WERI-Rb-1 (cell line): ENCODE data around the gene MB21D2.

ENCODE experiments used
- DNase-seq: peaks from one replicate; pipeline ENCODE4 v3.0.0-alpha.2; 2020
- H3K27ac ChIP-seq: fragments of 250-450 bp; sonication (Bioruptor Pico); 2 replicates; pipeline ENCODE4 v1.5.1; 2020; ENCODE audit warnings: mild to moderate bottlenecking, moderate library complexity
- H3K27me3 ChIP-seq: fragments of 250-450 bp; sonication (Bioruptor Pico); 2 replicates; pipeline ENCODE4 v1.5.1; 2021; ENCODE audit warnings: mild to moderate bottlenecking, low read depth, moderate library complexity; ENCODE audit not compliant: insufficient read depth, severe bottlenecking
- H3K36me3 ChIP-seq: fragments of 250-450 bp; sonication (Bioruptor Pico); 2 replicates; pipeline ENCODE4 v1.5.1; 2020; ENCODE audit warnings: mild to moderate bottlenecking, moderate library complexity
- H3K4me3 ChIP-seq: 2 replicates; pipeline ENCODE4 v1.5.1; 2011; ENCODE audit warnings: low read depth, mild to moderate bottlenecking, control low read depth, low read length
- H3K9me3 ChIP-seq: fragments of 250-450 bp; sonication (Bioruptor Pico); 2 replicates; pipeline ENCODE4 v1.5.1; 2021; ENCODE audit warnings: mild to moderate bottlenecking, moderate library complexity; ENCODE audit not compliant: severe bottlenecking
- TF ChIP-seq, protein P1 (sequence below): IDR thresholded peaks from 2 replicates; pipeline ENCODE4 v1.5.1; 2011; ENCODE audit warnings: low read depth, mild to moderate bottlenecking, control low read depth, inconsistent platforms, low read length

The MB21D2 gene

GRCh38 chr3:192848371-192849233 is 69.1 kb downstream of the MB21D2 start:
- Histone ChIP-seq H3K36me3 (no peaks in the 10 kb centered on the region), H3K4me3 (no peak overlapping the region), H3K9me3 (no peaks in the 10 kb centered on the region), H3K27me3 (no peaks in the 10 kb centered on the region), H3K27ac (no peak overlapping the region)
- no peak for DNase-seq
- TF ChIP-seq, protein P1, sequence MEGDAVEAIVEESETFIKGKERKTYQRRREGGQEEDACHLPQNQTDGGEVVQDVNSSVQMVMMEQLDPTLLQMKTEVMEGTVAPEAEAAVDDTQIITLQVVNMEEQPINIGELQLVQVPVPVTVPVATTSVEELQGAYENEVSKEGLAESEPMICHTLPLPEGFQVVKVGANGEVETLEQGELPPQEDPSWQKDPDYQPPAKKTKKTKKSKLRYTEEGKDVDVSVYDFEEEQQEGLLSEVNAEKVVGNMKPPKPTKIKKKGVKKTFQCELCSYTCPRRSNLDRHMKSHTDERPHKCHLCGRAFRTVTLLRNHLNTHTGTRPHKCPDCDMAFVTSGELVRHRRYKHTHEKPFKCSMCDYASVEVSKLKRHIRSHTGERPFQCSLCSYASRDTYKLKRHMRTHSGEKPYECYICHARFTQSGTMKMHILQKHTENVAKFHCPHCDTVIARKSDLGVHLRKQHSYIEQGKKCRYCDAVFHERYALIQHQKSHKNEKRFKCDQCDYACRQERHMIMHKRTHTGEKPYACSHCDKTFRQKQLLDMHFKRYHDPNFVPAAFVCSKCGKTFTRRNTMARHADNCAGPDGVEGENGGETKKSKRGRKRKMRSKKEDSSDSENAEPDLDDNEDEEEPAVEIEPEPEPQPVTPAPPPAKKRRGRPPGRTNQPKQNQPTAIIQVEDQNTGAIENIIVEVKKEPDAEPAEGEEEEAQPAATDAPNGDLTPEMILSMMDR: no peak

DNA sequence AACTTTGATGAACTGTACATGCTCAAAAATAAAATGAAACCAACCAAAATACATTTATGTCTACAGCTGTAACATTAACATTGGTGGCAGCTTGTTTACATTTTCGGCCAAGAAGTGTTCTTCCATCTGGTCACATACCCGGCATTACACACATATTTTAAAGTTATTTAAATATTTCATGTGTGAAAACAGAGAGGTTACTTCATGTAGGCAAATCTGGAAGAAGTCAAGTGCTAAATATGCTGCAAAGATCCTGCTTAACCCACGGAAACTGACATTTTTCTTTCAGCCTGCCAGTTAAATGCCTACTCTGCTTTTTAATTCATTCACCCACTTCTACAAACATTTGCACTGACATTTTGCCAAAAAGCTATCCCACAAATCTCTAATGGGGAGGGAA is 69.7 kb downstream of the MB21D2 start:
- Histone ChIP-seq H3K4me3 (no peak overlapping the region), H3K27ac (no peak overlapping the region), H3K9me3 (no peaks in the 10 kb centered on the region), H3K27me3 (no peaks in the 10 kb centered on the region), H3K36me3 (no peaks in the 10 kb centered on the region)
- no peak for DNase-seq
- TF ChIP-seq, protein P1: no peak

GRCh38 chr3:192845526-192845855 is 72.2 kb downstream of the MB21D2 start:
- H3K9me3 ChIP-seq: no peaks in the 10 kb centered on the region
- no peaks in the 10 kb centered on the region for H3K36me3 ChIP-seq
- no peak for DNase-seq
- TF ChIP-seq, protein P1: no peak
- H3K27me3 ChIP-seq: no peaks in the 10 kb centered on the region
- no peak overlapping the region for H3K4me3 ChIP-seq
- H3K27ac ChIP-seq: no peak overlapping the region

- DNase-seq: no peak
- Histone ChIP-seq H3K27me3 (no peaks in the 10 kb centered on the region), H3K36me3 (no peaks in the 10 kb centered on the region), H3K9me3 (no peaks in the 10 kb centered on the region), H3K4me3 (no peak overlapping the region), H3K27ac (no peak overlapping the region)
- TF ChIP-seq, protein P1: no peak
Measured at GRCh38 chr3:192844836-192845525, 72.7 kb downstream of the MB21D2 start.

DNA sequence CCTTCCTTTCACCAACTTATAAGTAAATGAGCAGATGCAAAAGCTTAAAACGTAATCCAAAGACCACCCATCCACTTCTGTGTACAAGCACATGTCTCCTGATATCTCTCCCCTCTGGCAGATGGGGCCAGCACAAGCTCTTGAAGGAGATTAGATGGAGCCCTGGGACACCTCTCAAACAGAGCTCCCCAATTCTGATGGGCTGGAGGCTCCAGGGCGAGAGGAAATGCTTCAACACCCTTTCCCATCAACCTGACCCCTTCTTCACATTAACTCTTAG is 73.2 kb downstream of the MB21D2 start:
- Histone ChIP-seq H3K36me3 (no peaks in the 10 kb centered on the region), H3K9me3 (no peaks in the 10 kb centered on the region), H3K4me3 (no peak overlapping the region), H3K27ac (no peak overlapping the region), H3K27me3 (no peaks in the 10 kb centered on the region)
- TF ChIP-seq, protein P1: no peak
- DNase-seq: no peak
